ENCODE data around the gene CFAP46. TPM values are rescaled to one million over a fixed set of nuclear protein-coding genes. Genes with fewer than 3 reads are reported as not detected.
A peak's percentile ranks its signal among the peaks of the same experiment; 100 is the strongest.

CFAP46 gene
- total and polyA plus RNA-seq, 8 donors, result 1.2 to 5.2 (median 3.5) TPM

- H3K4me3 ChIP-seq, result no peak overlapping the region
- ATAC-seq (peak; percentile 73), DNase-seq (peak in 1 of 4 donors; percentile 36)
- H3K9me3 ChIP-seq, result no peaks in the 10 kb centered on the region
- no peak overlapping the region for H3K27ac ChIP-seq
- peaks cover 0 to 61% of the 10 kb centered on the region in 2 donors for H3K27me3 ChIP-seq
- TF ChIP-seq, protein P1, sequence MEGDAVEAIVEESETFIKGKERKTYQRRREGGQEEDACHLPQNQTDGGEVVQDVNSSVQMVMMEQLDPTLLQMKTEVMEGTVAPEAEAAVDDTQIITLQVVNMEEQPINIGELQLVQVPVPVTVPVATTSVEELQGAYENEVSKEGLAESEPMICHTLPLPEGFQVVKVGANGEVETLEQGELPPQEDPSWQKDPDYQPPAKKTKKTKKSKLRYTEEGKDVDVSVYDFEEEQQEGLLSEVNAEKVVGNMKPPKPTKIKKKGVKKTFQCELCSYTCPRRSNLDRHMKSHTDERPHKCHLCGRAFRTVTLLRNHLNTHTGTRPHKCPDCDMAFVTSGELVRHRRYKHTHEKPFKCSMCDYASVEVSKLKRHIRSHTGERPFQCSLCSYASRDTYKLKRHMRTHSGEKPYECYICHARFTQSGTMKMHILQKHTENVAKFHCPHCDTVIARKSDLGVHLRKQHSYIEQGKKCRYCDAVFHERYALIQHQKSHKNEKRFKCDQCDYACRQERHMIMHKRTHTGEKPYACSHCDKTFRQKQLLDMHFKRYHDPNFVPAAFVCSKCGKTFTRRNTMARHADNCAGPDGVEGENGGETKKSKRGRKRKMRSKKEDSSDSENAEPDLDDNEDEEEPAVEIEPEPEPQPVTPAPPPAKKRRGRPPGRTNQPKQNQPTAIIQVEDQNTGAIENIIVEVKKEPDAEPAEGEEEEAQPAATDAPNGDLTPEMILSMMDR (IDR thresholded peaks at IDR 0.05), result no peak
- H3K4me1 ChIP-seq, result no peaks in the 10 kb centered on the region
- H3K36me3 ChIP-seq, result no peaks in the 10 kb centered on the region
- intact Hi-C loops (cut with DNase I), result no loop called here
Measured at GRCh38 chr10:132979491-132980425, 37.4 kb upstream of the CFAP46 start.

- H3K9me3 ChIP-seq, result no peaks in the 10 kb centered on the region
- TF ChIP-seq, protein P1 (IDR thresholded peaks at IDR 0.05), result no peak
- intact Hi-C loops (cut with DNase I), result no loop called here
Measured at GRCh38 chr10:132978542-132978941, 36.2 kb upstream of the CFAP46 start.

GRCh38 chr10:132977807-132978206 lies 35.4 kb upstream of the CFAP46 start:
- H3K27ac ChIP-seq, result no peak overlapping the region
- no peaks in the 10 kb centered on the region for H3K9me3 ChIP-seq
- no peaks in the 10 kb centered on the region for H3K36me3 ChIP-seq
- DNase-seq (peak in 2 of 4 donors; percentile 12 to 58), ATAC-seq (no peak)
- no peaks in the 10 kb centered on the region for H3K4me1 ChIP-seq
- no peak overlapping the region for H3K4me3 ChIP-seq
- intact Hi-C loops (cut with DNase I), result no loop called here
- TF ChIP-seq, protein P1 (IDR thresholded peaks at IDR 0.05), result no peak
- H3K27me3 ChIP-seq, result peaks cover 0 to 64% of the 10 kb centered on the region in 2 donors

More at GRCh38 chr10:132978542-132978941, 36.2 kb upstream of the CFAP46 start:
- no peak overlapping the region for H3K27ac ChIP-seq
- no peaks in the 10 kb centered on the region for H3K36me3 ChIP-seq
- no peak for ATAC-seq
- no peak overlapping the region for H3K4me3 ChIP-seq
- peaks cover 0 to 61% of the 10 kb centered on the region in 2 donors for H3K27me3 ChIP-seq
- H3K4me1 ChIP-seq, result no peaks in the 10 kb centered on the region
- DNase-seq, result peak in 1 of 4 donors; percentile 34

DNA sequence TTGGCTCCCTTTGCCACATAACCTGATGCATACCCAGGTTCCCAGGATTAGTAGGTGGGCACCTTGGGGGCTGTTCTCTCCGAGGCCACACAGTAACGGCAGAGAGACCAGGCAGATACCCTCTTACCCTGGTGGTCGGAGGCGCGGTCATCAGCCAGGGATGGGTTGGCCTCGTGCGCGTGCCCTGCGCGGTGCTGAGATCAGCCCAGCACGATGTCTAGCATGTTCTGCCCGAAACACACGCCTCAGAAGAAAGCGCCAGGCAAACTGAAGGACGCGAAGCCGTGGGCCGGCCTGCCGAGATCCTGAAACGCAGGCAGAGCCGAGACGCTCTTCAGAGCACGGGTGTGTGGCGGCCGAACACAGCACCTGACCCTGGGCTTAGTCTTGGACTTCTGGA lies 34.7 kb upstream of the CFAP46 start:
- Histone ChIP-seq H3K36me3 (no peaks in the 10 kb centered on the region), H3K9me3 (no peaks in the 10 kb centered on the region), H3K27ac (no peak overlapping the region), H3K27me3 (peaks cover 0 to 67% of the 10 kb centered on the region in 2 donors), H3K4me3 (no peak overlapping the region), H3K4me1 (no peaks in the 10 kb centered on the region)
- ATAC-seq (no peak), DNase-seq (peak in 1 of 4 donors; percentile 53)
- intact Hi-C loops (cut with DNase I), result no loop called here
- TF ChIP-seq, protein P1 (IDR thresholded peaks at IDR 0.05), result no peak

All from left lung (tissue), 10 donors.